ENCODE results near the gene TNFAIP2. TPM values are rescaled to one million over a fixed set of nuclear protein-coding genes. Genes with fewer than 3 reads are reported as not detected.

Gene TNFAIP2
- total and polyA plus RNA-seq, 9 of the 15 experiments (the other 6 are each of a cell fraction or from before 2014, with no cell fraction given) = 22.6 to 68.6 (median 44.6) TPM

- TF ChIP-seq RREB1 (CRISPR knock-in tag; IDR thresholded peaks at IDR 0.05) = no peak
- TF ChIP-seq SMARCA4 (IDR thresholded peaks at IDR 0.05) = peak; percentile 50; the same call in 1 of the 2 replicates
- TF ChIP-seq, protein P1, sequence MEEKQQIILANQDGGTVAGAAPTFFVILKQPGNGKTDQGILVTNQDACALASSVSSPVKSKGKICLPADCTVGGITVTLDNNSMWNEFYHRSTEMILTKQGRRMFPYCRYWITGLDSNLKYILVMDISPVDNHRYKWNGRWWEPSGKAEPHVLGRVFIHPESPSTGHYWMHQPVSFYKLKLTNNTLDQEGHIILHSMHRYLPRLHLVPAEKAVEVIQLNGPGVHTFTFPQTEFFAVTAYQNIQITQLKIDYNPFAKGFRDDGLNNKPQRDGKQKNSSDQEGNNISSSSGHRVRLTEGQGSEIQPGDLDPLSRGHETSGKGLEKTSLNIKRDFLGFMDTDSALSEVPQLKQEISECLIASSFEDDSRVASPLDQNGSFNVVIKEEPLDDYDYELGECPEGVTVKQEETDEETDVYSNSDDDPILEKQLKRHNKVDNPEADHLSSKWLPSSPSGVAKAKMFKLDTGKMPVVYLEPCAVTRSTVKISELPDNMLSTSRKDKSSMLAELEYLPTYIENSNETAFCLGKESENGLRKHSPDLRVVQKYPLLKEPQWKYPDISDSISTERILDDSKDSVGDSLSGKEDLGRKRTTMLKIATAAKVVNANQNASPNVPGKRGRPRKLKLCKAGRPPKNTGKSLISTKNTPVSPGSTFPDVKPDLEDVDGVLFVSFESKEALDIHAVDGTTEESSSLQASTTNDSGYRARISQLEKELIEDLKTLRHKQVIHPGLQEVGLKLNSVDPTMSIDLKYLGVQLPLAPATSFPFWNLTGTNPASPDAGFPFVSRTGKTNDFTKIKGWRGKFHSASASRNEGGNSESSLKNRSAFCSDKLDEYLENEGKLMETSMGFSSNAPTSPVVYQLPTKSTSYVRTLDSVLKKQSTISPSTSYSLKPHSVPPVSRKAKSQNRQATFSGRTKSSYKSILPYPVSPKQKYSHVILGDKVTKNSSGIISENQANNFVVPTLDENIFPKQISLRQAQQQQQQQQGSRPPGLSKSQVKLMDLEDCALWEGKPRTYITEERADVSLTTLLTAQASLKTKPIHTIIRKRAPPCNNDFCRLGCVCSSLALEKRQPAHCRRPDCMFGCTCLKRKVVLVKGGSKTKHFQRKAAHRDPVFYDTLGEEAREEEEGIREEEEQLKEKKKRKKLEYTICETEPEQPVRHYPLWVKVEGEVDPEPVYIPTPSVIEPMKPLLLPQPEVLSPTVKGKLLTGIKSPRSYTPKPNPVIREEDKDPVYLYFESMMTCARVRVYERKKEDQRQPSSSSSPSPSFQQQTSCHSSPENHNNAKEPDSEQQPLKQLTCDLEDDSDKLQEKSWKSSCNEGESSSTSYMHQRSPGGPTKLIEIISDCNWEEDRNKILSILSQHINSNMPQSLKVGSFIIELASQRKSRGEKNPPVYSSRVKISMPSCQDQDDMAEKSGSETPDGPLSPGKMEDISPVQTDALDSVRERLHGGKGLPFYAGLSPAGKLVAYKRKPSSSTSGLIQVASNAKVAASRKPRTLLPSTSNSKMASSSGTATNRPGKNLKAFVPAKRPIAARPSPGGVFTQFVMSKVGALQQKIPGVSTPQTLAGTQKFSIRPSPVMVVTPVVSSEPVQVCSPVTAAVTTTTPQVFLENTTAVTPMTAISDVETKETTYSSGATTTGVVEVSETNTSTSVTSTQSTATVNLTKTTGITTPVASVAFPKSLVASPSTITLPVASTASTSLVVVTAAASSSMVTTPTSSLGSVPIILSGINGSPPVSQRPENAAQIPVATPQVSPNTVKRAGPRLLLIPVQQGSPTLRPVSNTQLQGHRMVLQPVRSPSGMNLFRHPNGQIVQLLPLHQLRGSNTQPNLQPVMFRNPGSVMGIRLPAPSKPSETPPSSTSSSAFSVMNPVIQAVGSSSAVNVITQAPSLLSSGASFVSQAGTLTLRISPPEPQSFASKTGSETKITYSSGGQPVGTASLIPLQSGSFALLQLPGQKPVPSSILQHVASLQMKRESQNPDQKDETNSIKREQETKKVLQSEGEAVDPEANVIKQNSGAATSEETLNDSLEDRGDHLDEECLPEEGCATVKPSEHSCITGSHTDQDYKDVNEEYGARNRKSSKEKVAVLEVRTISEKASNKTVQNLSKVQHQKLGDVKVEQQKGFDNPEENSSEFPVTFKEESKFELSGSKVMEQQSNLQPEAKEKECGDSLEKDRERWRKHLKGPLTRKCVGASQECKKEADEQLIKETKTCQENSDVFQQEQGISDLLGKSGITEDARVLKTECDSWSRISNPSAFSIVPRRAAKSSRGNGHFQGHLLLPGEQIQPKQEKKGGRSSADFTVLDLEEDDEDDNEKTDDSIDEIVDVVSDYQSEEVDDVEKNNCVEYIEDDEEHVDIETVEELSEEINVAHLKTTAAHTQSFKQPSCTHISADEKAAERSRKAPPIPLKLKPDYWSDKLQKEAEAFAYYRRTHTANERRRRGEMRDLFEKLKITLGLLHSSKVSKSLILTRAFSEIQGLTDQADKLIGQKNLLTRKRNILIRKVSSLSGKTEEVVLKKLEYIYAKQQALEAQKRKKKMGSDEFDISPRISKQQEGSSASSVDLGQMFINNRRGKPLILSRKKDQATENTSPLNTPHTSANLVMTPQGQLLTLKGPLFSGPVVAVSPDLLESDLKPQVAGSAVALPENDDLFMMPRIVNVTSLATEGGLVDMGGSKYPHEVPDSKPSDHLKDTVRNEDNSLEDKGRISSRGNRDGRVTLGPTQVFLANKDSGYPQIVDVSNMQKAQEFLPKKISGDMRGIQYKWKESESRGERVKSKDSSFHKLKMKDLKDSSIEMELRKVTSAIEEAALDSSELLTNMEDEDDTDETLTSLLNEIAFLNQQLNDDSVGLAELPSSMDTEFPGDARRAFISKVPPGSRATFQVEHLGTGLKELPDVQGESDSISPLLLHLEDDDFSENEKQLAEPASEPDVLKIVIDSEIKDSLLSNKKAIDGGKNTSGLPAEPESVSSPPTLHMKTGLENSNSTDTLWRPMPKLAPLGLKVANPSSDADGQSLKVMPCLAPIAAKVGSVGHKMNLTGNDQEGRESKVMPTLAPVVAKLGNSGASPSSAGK (IDR thresholded peaks at IDR 0.05) = peak; percentile 79
- no peak for TF ChIP-seq CSDE1 (IDR thresholded peaks at IDR 0.05)
- TF ChIP-seq MYNN (IDR thresholded peaks at IDR 0.05) = no peak
- no peak for TF ChIP-seq MYNN (CRISPR knock-in tag; IDR thresholded peaks at IDR 0.05)
- TF ChIP-seq ZNF184 (CRISPR knock-in tag; IDR thresholded peaks at IDR 0.05) = no peak
- TF ChIP-seq RAD21 (CRISPR knock-in tag; conservative IDR thresholded peaks at IDR 0.05 in 1 of 2, IDR thresholded peaks at IDR 0.05 in 1 of 2) = no peak
- TF ChIP-seq E2F3 (CRISPR knock-in tag; IDR thresholded peaks at IDR 0.05) = no peak
- no peak for TF ChIP-seq HDAC8 (tag; IDR thresholded peaks at IDR 0.05)
- no peak for TF ChIP-seq PRMT5 (CRISPR knock-in tag; IDR thresholded peaks at IDR 0.05)
Measured at GRCh38 chr14:103109535-103110441, 13.5 kb upstream of the TNFAIP2 start (continued).

Data from K562 (cell line).